ENCODE measurements around the gene SP7. TPM values are rescaled to one million over a fixed set of nuclear protein-coding genes. Genes with fewer than 3 reads are reported as not detected.

Gene SP7
- total RNA-seq, 1 donor from 2014 or later, result not detected

- DNase-seq (no peak), ATAC-seq (ENCODE audit: poor library complexity) (no peak)
- intact Hi-C loops (cut with DNase I), result no loop called here
Observed at GRCh38 chr12:53290661-53291060, 45.5 kb downstream of the SP7 start.

- DNase-seq, result no peak
- no peak for ATAC-seq (ENCODE audit: poor library complexity)
- intact Hi-C loops (cut with DNase I), result loop anchor here (2.0 kb wide), 1 partner anchor 77 kb away; no protein-coding TSS in a partner anchor
Observed at GRCh38 chr12:53289891-53290290, 46.3 kb downstream of the SP7 start.

GRCh38 chr12:53288322-53288721 lies 47.8 kb downstream of the SP7 start:
- intact Hi-C loops (cut with DNase I), result loop anchor here (2.0 kb wide), 1 partner anchor 76 kb away; no protein-coding TSS in a partner anchor
- no peak for ATAC-seq (ENCODE audit: poor library complexity)

GRCh38 chr12:53287741-53288216 lies 48.4 kb downstream of the SP7 start:
- intact Hi-C loops (cut with DNase I), result loop anchor here (2.0 kb wide), 1 partner anchor 75 kb away; no protein-coding TSS in a partner anchor
- ATAC-seq (ENCODE audit: poor library complexity) (peak; percentile 89), DNase-seq (peak; percentile 77)

More at GRCh38 chr12:53288322-53288721, 47.8 kb downstream of the SP7 start:
- no peak for DNase-seq

- intact Hi-C loops (cut with DNase I), result no loop called here
- ATAC-seq (ENCODE audit: poor library complexity) (peak; percentile 52), DNase-seq (no peak)
Observed at GRCh38 chr12:53286448-53286847, 49.7 kb downstream of the SP7 start.

GRCh38 chr12:53279888-53280498 lies 56.2 kb downstream of the SP7 start:
- intact Hi-C loops (cut with DNase I), result no loop called here
- ATAC-seq (ENCODE audit: poor library complexity), result no peak
- no peak for DNase-seq

GRCh38 chr12:53279283-53279869 lies 56.8 kb downstream of the SP7 start:
- intact Hi-C loops (cut with DNase I), result no loop called here
- DNase-seq, result no peak
- no peak for ATAC-seq (ENCODE audit: poor library complexity)

- intact Hi-C loops (cut with DNase I), result no loop called here
- ATAC-seq (ENCODE audit: poor library complexity), result no peak
- DNase-seq, result no peak
Observed at GRCh38 chr12:53277981-53278380, 58.2 kb downstream of the SP7 start.

Other genes starting within 250 kb of the SP7 start
- 50.2 TPM for gene IGFBP6, start 238.7 kb downstream of the SP7 start, total RNA-seq
- gene SOAT2, start 232.9 kb downstream of the SP7 start, total RNA-seq, result not detected
- 29.4 TPM for gene ZNF740, start 155.6 kb downstream of the SP7 start, total RNA-seq
- 8.2 TPM for gene CSAD, start 155.4 kb downstream of the SP7 start, total RNA-seq
- 0.97 TPM for gene ITGB7, start 129.1 kb downstream of the SP7 start, total RNA-seq
- 15.4 TPM for gene RARG, start 104.1 kb downstream of the SP7 start, total RNA-seq
- 0.81 TPM for gene ESPL1, start 68.1 kb downstream of the SP7 start, total RNA-seq
- 359 TPM for gene PFDN5, start 40.8 kb downstream of the SP7 start, total RNA-seq
- 37.0 TPM for gene MYG1, start 36.7 kb downstream of the SP7 start, total RNA-seq
- gene AAAS, start 14.7 kb downstream of the SP7 start, total RNA-seq, result 40.9 TPM
- gene SP1, start 43.8 kb upstream of the SP7 start, total RNA-seq, result 26.3 TPM
- not detected for gene AMHR2, start 87.5 kb upstream of the SP7 start, total RNA-seq
- 46.0 TPM for gene PRR13, start 105.4 kb upstream of the SP7 start, total RNA-seq
- gene PCBP2, start 115.7 kb upstream of the SP7 start, total RNA-seq, result 503 TPM
- 5.5 TPM for gene MAP3K12, start 163.1 kb upstream of the SP7 start, total RNA-seq
- 10.8 TPM for gene TARBP2, start 164.9 kb upstream of the SP7 start, total RNA-seq
- gene NPFF, start 171.1 kb upstream of the SP7 start, total RNA-seq, result not detected